ENCODE results near the gene DCC. TPM values are rescaled to one million over a fixed set of nuclear protein-coding genes. Genes with fewer than 3 reads are reported as not detected.

DCC gene
- total and polyA plus RNA-seq, 9 of the 15 experiments (the other 6 are each of a cell fraction or from before 2014, with no cell fraction given), result not detected

DNA sequence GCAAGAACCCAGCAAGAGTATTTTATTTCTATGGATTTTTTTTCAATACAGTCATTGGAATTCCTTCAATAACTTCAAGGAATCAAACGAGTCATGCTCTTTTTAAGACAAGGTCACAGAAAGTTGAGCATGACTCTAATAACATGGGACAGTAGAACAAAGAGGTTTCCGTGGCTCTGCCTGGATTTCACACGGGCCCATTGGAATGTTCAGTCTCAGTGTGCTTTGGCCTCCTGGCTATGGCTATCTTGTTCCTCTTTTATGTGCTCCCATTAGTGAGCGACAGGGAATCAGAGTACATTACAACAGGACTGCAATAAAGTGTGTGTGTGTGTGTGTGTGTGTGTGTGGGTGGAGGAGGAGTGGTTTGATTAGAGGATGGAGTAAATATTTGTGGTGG is 312.4 kb downstream of the DCC start:
- no TSS peak for BruUV-seq (replicated peaks)
- WGBS (ENCODE audit: insufficient coverage, low coverage, missing lambda C conversion rate), result 3% methylated on average over 4 of the region's 4 CpGs
- no peak overlapping the region for H3K27ac ChIP-seq (ENCODE audit: extremely low read depth, low read depth, low read length)
- DNase-seq (ENCODE audit: extremely low read depth in 1 of 4, low spot score in 3 of 4) (no peak), FAIRE-seq (no peak), ATAC-seq (no peak)
- no peaks in the 10 kb centered on the region for H3K9me1 ChIP-seq (ENCODE audit: control insufficient read depth, insufficient read depth, low read length)
- intact Hi-C loops (cut with micrococcal nuclease) (no loop called here), in situ Hi-C loops (cut with MboI) (no loop called here)
- no peaks in the 10 kb centered on the region for H3K9me3 ChIP-seq (replicated peaks; ENCODE audit: control insufficient read depth, insufficient read depth, low read depth, low read length)
- H3K9ac ChIP-seq (ENCODE audit: insufficient read depth in 1 of 2, low read depth in 2 of 2, low read length in 2 of 2), result no peak overlapping the region
- no peaks in the 10 kb centered on the region for H3K79me2 ChIP-seq (ENCODE audit: control insufficient read depth, insufficient read depth, low read length)
- H3K36me3 ChIP-seq (ENCODE audit: control insufficient read depth, insufficient read depth, low read length), result no peaks in the 10 kb centered on the region
- H3K4me1 ChIP-seq (replicated peaks in 1 of 2; ENCODE audit: control insufficient read depth in 2 of 2, insufficient read depth in 2 of 2, low read length in 2 of 2), result no peaks in the 10 kb centered on the region
- H3K4me3 ChIP-seq, result no peak overlapping the region
- TF ChIP-seq ZNF253 (CRISPR knock-in tag; conservative IDR thresholded peaks at IDR 0.05) (no peak), ZNF77 (CRISPR knock-in tag; IDR thresholded peaks at IDR 0.05) (no peak), ZBTB1 (CRISPR knock-in tag; IDR thresholded peaks at IDR 0.05; ENCODE audit: borderline replicate concordance, low read depth) (no peak), TRIM28 (IDR thresholded peaks at IDR 0.05) (no peak), ETV6 (IDR thresholded peaks at IDR 0.05; ENCODE audit: borderline replicate concordance in 1 of 2, low read depth in 2 of 2, low read length in 1 of 2) (no peak), ETV6 (CRISPR knock-in tag; IDR thresholded peaks at IDR 0.05; ENCODE audit: borderline replicate concordance) (no peak), KLF10 (CRISPR knock-in tag; IDR thresholded peaks at IDR 0.05) (no peak), AFF1 (IDR thresholded peaks at IDR 0.05; ENCODE audit: low read depth in 1 of 2, partially characterized antibody in 2 of 2) (no peak), HDAC3 (IDR thresholded peaks at IDR 0.05; ENCODE audit: borderline replicate concordance, partially characterized antibody) (no peak), ZNF280B (CRISPR knock-in tag; IDR thresholded peaks at IDR 0.05) (no peak), TSC22D4 (tag; IDR thresholded peaks at IDR 0.05) (no peak), NR2F6 (CRISPR knock-in tag; IDR thresholded peaks at IDR 0.05) (no peak), SREBF1 (IDR thresholded peaks at IDR 0.05; ENCODE audit: borderline replicate concordance, low read depth, low read length) (no peak), NFRKB (IDR thresholded peaks at IDR 0.05; ENCODE audit: low read depth) (no peak), ZNF780A (CRISPR knock-in tag; IDR thresholded peaks at IDR 0.05) (no peak), NFIX (CRISPR knock-in tag; IDR thresholded peaks at IDR 0.05; ENCODE audit: low read depth) (no peak), ARHGAP35 (IDR thresholded peaks at IDR 0.05; ENCODE audit: partially characterized antibody) (no peak), ZNF175 (CRISPR knock-in tag; IDR thresholded peaks at IDR 0.05; ENCODE audit: low read depth) (no peak), BACH1 (tag; IDR thresholded peaks at IDR 0.05) (no peak), ESRRB (CRISPR knock-in tag; IDR thresholded peaks at IDR 0.05; ENCODE audit: borderline replicate concordance) (no peak)
- no peak overlapping the region for H3K4me2 ChIP-seq (ENCODE audit: insufficient read depth, low read length)
- no peaks in the 10 kb centered on the region for H3K27me3 ChIP-seq (ENCODE audit: control insufficient read depth in 2 of 2, insufficient read depth in 2 of 2, low read length in 2 of 2)
- CTCF ChIA-PET (ENCODE audit: low intra/inter-chr PET ratio), result no interaction called here
- H2AFZ ChIP-seq (ENCODE audit: low read depth, low read length), result no peak overlapping the region
- POLR2A ChIA-PET, result interaction anchor here (0.7 kb wide), 1 partner anchor 1678 kb away, joined by 3 read pairs; no protein-coding TSS in a partner anchor
- H4K20me1 ChIP-seq (replicated peaks; ENCODE audit: control insufficient read depth, insufficient read depth, low read length), result no peaks in the 10 kb centered on the region

Measured in K562 (cell line).